ENCODE measurements around the gene GSG1L.

Gene GSG1L

DNA sequence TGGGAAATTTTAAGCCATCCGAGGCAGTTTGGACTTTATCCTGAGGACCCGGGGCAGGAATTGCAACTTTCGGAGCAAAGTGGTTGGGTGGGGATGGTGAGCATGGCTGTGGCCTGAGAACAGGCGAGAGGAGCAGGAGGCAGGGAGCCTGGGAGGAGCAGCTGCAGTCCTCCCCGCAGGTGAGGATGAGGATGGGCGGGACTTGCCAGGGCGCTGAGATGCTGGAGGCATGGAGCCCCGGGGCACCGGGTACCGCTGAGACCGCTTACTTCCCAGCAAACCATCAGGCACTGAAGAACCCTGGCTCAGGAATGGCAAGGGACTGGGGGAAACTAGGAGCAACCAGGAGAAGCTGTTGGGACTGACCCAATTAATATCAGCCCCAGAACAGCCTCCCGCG lies 210.8 kb downstream of the GSG1L start:
- Histone ChIP-seq H3K36me3 (ENCODE audit: insufficient read depth) (no peaks in the 10 kb centered on the region), H4K20me1 (ENCODE audit: insufficient read depth) (no peaks in the 10 kb centered on the region), H3K27me3 (ENCODE audit: insufficient read depth, low read depth) (no peaks in the 10 kb centered on the region), H3K79me2 (ENCODE audit: insufficient read depth, low read depth) (no peaks in the 10 kb centered on the region), H3K4me1 (ENCODE audit: low read depth, poor library complexity, severe bottlenecking) (peaks cover 12% of the 10 kb centered on the region), H3K27ac (no peak overlapping the region), H2AFZ (ENCODE audit: low read depth) (no peak overlapping the region), H3K9ac (no peak overlapping the region), H3K4me2 (no peak overlapping the region; the same call in 1 of the 2 replicates), H3K4me3 (IDR thresholded peaks at IDR 0.05; ENCODE audit: insufficient read depth, low read depth, low read length) (no peak overlapping the region)
- TF ChIP-seq, protein P1, sequence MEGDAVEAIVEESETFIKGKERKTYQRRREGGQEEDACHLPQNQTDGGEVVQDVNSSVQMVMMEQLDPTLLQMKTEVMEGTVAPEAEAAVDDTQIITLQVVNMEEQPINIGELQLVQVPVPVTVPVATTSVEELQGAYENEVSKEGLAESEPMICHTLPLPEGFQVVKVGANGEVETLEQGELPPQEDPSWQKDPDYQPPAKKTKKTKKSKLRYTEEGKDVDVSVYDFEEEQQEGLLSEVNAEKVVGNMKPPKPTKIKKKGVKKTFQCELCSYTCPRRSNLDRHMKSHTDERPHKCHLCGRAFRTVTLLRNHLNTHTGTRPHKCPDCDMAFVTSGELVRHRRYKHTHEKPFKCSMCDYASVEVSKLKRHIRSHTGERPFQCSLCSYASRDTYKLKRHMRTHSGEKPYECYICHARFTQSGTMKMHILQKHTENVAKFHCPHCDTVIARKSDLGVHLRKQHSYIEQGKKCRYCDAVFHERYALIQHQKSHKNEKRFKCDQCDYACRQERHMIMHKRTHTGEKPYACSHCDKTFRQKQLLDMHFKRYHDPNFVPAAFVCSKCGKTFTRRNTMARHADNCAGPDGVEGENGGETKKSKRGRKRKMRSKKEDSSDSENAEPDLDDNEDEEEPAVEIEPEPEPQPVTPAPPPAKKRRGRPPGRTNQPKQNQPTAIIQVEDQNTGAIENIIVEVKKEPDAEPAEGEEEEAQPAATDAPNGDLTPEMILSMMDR (conservative IDR thresholded peaks at IDR 0.05; ENCODE audit: low read depth, low read length): no peak

DNA sequence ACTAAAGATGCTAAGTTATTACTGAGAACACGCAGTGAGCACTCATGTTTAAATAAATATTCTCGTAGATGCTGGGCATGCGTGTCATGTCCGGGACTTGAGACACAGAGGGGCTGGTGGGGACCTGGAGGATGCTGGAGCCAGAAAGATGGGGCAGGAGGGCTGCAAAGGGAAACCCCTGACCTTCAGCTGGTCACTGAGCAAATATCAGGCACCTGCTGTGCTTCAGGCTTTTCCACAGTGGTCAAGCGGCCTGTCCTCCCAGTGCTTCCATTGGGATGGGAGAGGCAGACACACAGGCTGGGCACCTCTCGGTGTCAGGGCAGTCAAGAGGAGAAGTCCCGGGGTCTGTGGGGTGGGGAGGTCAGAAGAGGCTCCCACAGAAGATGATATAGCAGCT lies 211.4 kb downstream of the GSG1L start:
- Histone ChIP-seq H4K20me1 (ENCODE audit: insufficient read depth) (no peaks in the 10 kb centered on the region), H3K9ac (no peak overlapping the region), H3K4me1 (ENCODE audit: low read depth, poor library complexity, severe bottlenecking) (peaks cover 12% of the 10 kb centered on the region), H2AFZ (ENCODE audit: low read depth) (no peak overlapping the region), H3K36me3 (ENCODE audit: insufficient read depth) (no peaks in the 10 kb centered on the region), H3K27me3 (ENCODE audit: insufficient read depth, low read depth) (no peaks in the 10 kb centered on the region), H3K79me2 (ENCODE audit: insufficient read depth, low read depth) (no peaks in the 10 kb centered on the region), H3K27ac (no peak overlapping the region), H3K4me3 (IDR thresholded peaks at IDR 0.05; ENCODE audit: insufficient read depth, low read depth, low read length) (no peak overlapping the region), H3K4me2 (no peak overlapping the region)
- TF ChIP-seq, protein P1 (conservative IDR thresholded peaks at IDR 0.05; ENCODE audit: low read depth, low read length): no peak

DNA sequence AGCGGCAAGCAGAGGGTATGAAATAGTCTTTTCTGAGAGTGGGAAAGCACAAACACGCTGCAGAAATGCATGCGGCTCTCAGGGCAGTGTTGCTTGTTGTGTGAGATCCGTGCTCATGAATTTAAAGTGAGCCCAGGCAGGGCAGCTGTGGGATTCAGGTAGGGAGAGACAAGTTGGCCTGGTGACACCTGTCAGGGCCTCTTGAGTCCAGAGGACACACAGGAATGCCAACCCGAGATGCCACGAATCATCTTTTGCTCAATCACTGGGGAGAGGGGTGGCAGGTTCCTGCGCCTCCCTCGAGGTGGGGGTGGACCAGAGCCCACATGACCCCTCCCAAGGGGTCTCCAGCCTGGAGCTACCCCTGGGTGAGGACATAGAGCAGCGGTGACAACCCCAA lies 211.9 kb downstream of the GSG1L start:
- no peak overlapping the region for H3K4me3 ChIP-seq (IDR thresholded peaks at IDR 0.05; ENCODE audit: insufficient read depth, low read depth, low read length)
- no peaks in the 10 kb centered on the region for H3K27me3 ChIP-seq (ENCODE audit: insufficient read depth, low read depth)
- no peaks in the 10 kb centered on the region for H3K79me2 ChIP-seq (ENCODE audit: insufficient read depth, low read depth)
- H3K4me1 ChIP-seq (ENCODE audit: low read depth, poor library complexity, severe bottlenecking): peaks cover 12% of the 10 kb centered on the region
- no peak overlapping the region for H3K27ac ChIP-seq
- TF ChIP-seq, protein P1 (conservative IDR thresholded peaks at IDR 0.05; ENCODE audit: low read depth, low read length): no peak
- no peak overlapping the region for H3K9ac ChIP-seq
- H4K20me1 ChIP-seq (ENCODE audit: insufficient read depth): no peaks in the 10 kb centered on the region
- H2AFZ ChIP-seq (ENCODE audit: low read depth): no peak overlapping the region
- no peaks in the 10 kb centered on the region for H3K36me3 ChIP-seq (ENCODE audit: insufficient read depth)
- H3K4me2 ChIP-seq: no peak overlapping the region

GRCh38 chr16:27849621-27850020 lies 213.9 kb downstream of the GSG1L start:
- no peak overlapping the region for H3K27ac ChIP-seq
- H3K79me2 ChIP-seq (ENCODE audit: insufficient read depth, low read depth): no peaks in the 10 kb centered on the region
- no peaks in the 10 kb centered on the region for H3K27me3 ChIP-seq (ENCODE audit: insufficient read depth, low read depth)
- TF ChIP-seq, protein P1 (conservative IDR thresholded peaks at IDR 0.05; ENCODE audit: low read depth, low read length): no peak
- H3K4me3 ChIP-seq (IDR thresholded peaks at IDR 0.05; ENCODE audit: insufficient read depth, low read depth, low read length): no peak overlapping the region
- no peaks in the 10 kb centered on the region for H3K36me3 ChIP-seq (ENCODE audit: insufficient read depth)
- H3K4me1 ChIP-seq (ENCODE audit: low read depth, poor library complexity, severe bottlenecking): peaks cover 12% of the 10 kb centered on the region
- H4K20me1 ChIP-seq (ENCODE audit: insufficient read depth): no peaks in the 10 kb centered on the region
- no peak overlapping the region for H2AFZ ChIP-seq (ENCODE audit: low read depth)
- H3K4me2 ChIP-seq: no peak overlapping the region
- no peak overlapping the region for H3K9ac ChIP-seq
